B cell (primary cell): ENCODE data around the gene ATIC. TPM values are rescaled to one million over a fixed set of nuclear protein-coding genes. Genes with fewer than 3 reads are reported as not detected.

Experiments
- ATAC-seq: fragments of 200-7000 bp; cut with Tn5 transposase; one replicate; pipeline ENCODE4 v1.10.0; 2021; ENCODE audit warnings: low read depth, mild to moderate bottlenecking, moderate number of reproducible peaks, moderate library complexity
- CTCF ChIA-PET: fragments of 350-600 bp; sonication (Branson Sonifier 250); formaldehyde crosslinking; loops from one replicate; lab custom pipeline; 2021; ENCODE audit warnings: antibody characterized with exemption, inconsistent platforms; lab: Charles Lee
- POLR2A ChIA-PET: fragments of 350-600 bp; sonication (Branson Sonifier 250); formaldehyde crosslinking; loops from one replicate; lab custom pipeline; 2021; ENCODE audit warnings: antibody characterized with exemption; lab: Charles Lee
- DNase-seq: peaks from one replicate; pipeline ENCODE4 v3.0.0; 2013
- H2AFZ ChIP-seq: 2 replicates; pipeline ENCODE4 v1.6.1; 2012; ENCODE audit warnings: mild to moderate bottlenecking, low read depth, low read length; ENCODE audit not compliant: insufficient read depth, poor library complexity, severe bottlenecking
- H3K27ac ChIP-seq, 2 donors: 1 replicate in 1 of 2; 2 replicates in 1 of 2; pipeline ENCODE4 v1.5.1; 2012 to 2013; ENCODE audit warnings: low read length in 2 of 2, mild to moderate bottlenecking in 2 of 2, moderate library complexity in 1 of 2
- H3K27me3 ChIP-seq, 4 experiments: fragments of 200-600 bp in 1 of 4; sonication (generic) in 1 of 4; replicated peaks in 1 of 4; 1 replicate in 2 of 4; 2 replicates in 2 of 4; pipeline versions ENCODE4 v1.6.1 to v1.7.0; 2013 to 2016; ENCODE audit warnings: low read length in 3 of 4, mild to moderate bottlenecking in 2 of 4, mixed read lengths in 1 of 4, moderate library complexity in 1 of 4; ENCODE audit not compliant: insufficient read depth in 4 of 4, control insufficient read depth in 3 of 4; ENCODE audit errors: control extremely low read depth in 1 of 4
- H3K36me3 ChIP-seq, 2 experiments: replicated peaks in 1 of 2; 1 replicate in 1 of 2; 2 replicates in 1 of 2; pipeline versions ENCODE4 v1.6.1 to v1.7.1; 2013; ENCODE audit warnings: low read length in 1 of 2; ENCODE audit not compliant: insufficient read depth in 2 of 2, control insufficient read depth in 1 of 2; ENCODE audit errors: control extremely low read depth in 1 of 2, extremely low read depth in 1 of 2
- H3K4me1 ChIP-seq, 2 donors: fragments of 200-600 bp in 1 of 2; sonication (generic) in 1 of 2; 1 replicate in 1 of 2; 2 replicates in 1 of 2; pipeline versions ENCODE4 v1.5.1 to v1.6.1; 2013 to 2017; ENCODE audit warnings: low read length in 2 of 2; ENCODE audit not compliant: control insufficient read depth in 2 of 2, insufficient read depth in 2 of 2
- H3K4me2 ChIP-seq: replicated peaks from 2 replicates; pipeline ENCODE3; 2012; ENCODE audit warnings: mild to moderate bottlenecking, low read depth, low read length; ENCODE audit not compliant: poor library complexity, severe bottlenecking
- H3K4me3 ChIP-seq, 5 experiments: fragments of 200-600 bp in 1 of 5; sonication (generic) in 1 of 5; 1 replicate in 3 of 5; 2 replicates in 2 of 5; pipeline versions ENCODE4 v1.5.1 to v1.7.0; 2011 to 2016; ENCODE audit warnings: low read length in 4 of 5, mild to moderate bottlenecking in 4 of 5, low read depth in 2 of 5, control low read depth in 1 of 5, moderate library complexity in 1 of 5; ENCODE audit not compliant: insufficient read depth in 1 of 5; ENCODE audit errors: control extremely low read depth in 1 of 5, extremely low read depth in 1 of 5
- H3K79me2 ChIP-seq: fragments of 200-600 bp; sonication (generic); one replicate; pipeline ENCODE4 v1.6.0; 2016; ENCODE audit warnings: low read length; ENCODE audit not compliant: control insufficient read depth, insufficient read depth
- H3K9ac ChIP-seq: fragments of 200-600 bp; sonication (generic); 2 replicates; pipeline ENCODE4 v1.6.1; 2017; ENCODE audit warnings: mild to moderate bottlenecking, low read length, moderate library complexity
- H3K9me3 ChIP-seq, 3 donors: one replicate each; pipeline versions ENCODE4 v1.6.1 to v1.7.1; 2013; ENCODE audit warnings: low read length in 2 of 3; ENCODE audit not compliant: control insufficient read depth in 2 of 3, insufficient read depth in 1 of 3; ENCODE audit errors: control extremely low read depth in 1 of 3
- H4K20me1 ChIP-seq: 2 replicates; pipeline ENCODE4 v1.6.0; 2012; ENCODE audit warnings: mild to moderate bottlenecking, low read length; ENCODE audit not compliant: insufficient read depth, control insufficient read depth, poor library complexity, severe bottlenecking
- H3K27ac Mint-ChIP-seq: one replicate; pipeline ENCODE4 v1.8.0; 2021; ENCODE audit warnings: mixed read lengths
- H3K27me3 Mint-ChIP-seq: one replicate; pipeline ENCODE4 v1.8.0; 2021; ENCODE audit warnings: mixed read lengths
- H3K4me1 Mint-ChIP-seq: one replicate; pipeline ENCODE4 v1.8.0; 2021; ENCODE audit warnings: mixed read lengths
- H3K4me3 Mint-ChIP-seq: one replicate; pipeline ENCODE4 v1.8.0; 2021; ENCODE audit warnings: mixed read lengths
- H3K9me3 Mint-ChIP-seq: one replicate; pipeline ENCODE4 v1.8.0; 2022; ENCODE audit warnings: mixed read lengths; ENCODE audit not compliant: insufficient read depth
- EZH2 ChIP-seq: IDR thresholded peaks from 2 replicates; pipeline ENCODE4 v1.6.1; 2012; ENCODE audit warnings: borderline replicate concordance, low read depth, mild to moderate bottlenecking, moderate library complexity, low read length; ENCODE audit not compliant: insufficient read depth, poor library complexity, severe bottlenecking
- WGBS: methylation state at CpG from one replicate; pipeline ENCODE4 v1.1.5; 2013; ENCODE audit warnings: missing lambda C conversion rate; ENCODE audit not compliant: insufficient coverage; 5-methylcytosine and 5-hydroxymethylcytosine counted together
- intact Hi-C: fragments of 100-400 bp; cut with micrococcal nuclease; formaldehyde crosslinking; loops from one replicate; pipeline ENCODE4 v1.10.0; 2022
- polyA plus RNA-seq: library from polyadenylated mRNA; depleted of rRNA; stranded (reverse); fragments of >200 nt; gene quantifications from 2 replicates; pipeline ENCODE4 v1.2.3, GENCODE V29; 2012
- total RNA-seq, 2 donors: library from RNA; stranded (reverse); fragments of 120-200 nt in 1 of 2; gene quantifications; 1 replicate in 1 of 2; 2 replicates in 1 of 2; pipeline versions ENCODE4 v1.2.3 to v1.2.4, GENCODE V29; 2013 to 2022
- TF ChIP-seq, protein P1 (sequence below): fragments of 200-600 bp; IDR thresholded peaks from one replicate; pipeline ENCODE4 v1.8.0; 2022; ENCODE audit warnings: antibody characterized with exemption, mild to moderate bottlenecking

Gene ATIC
- total and polyA plus RNA-seq, 2 donors (not counting 1 experiment from before 2014, with no cell fraction given): 55.4 to 80.4 TPM

DNA sequence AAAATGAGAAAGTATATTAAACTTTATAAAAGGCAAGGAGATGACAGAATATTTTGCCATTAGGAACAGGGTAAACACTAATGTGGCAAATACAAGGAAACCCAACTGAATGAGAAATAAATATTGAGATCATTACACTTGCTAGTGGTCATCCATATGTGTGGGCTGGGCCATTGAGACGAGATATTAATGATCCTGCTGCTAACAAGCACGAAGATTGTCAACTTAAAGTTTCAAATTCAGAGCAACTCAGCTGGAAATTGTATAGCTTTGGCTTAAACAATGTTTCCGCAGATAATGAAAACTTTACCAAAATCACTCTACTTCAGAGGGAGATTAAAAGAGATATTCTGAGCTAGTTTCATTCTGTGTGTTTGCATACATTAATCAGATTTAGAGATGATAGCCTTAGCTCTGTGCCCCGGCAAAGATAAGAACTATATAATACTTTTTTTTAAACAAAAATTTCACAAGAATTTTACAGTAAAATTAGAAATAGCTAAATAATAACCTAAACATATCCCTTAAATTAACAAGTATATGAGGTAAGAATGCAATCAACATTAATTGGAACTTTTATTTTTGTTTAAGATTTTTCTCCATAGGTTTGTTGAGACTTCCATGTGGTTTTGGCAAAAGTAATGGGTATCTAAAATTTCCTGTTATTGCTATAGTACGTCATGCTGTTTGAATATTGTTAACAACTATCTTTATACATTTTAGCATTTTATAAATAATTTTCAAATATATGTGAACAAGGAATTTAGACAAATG is 84.0 kb downstream of the ATIC start:
- H3K27ac Mint-ChIP-seq: no peak overlapping the region
- Histone ChIP-seq H3K27ac (no peak overlapping the region), H3K4me3 (no peak overlapping the region), H3K79me2 (no peaks in the 10 kb centered on the region), H3K4me1 (no peaks in the 10 kb centered on the region), H4K20me1 (no peaks in the 10 kb centered on the region), H3K4me2 (no peak overlapping the region), H3K9me3 (no peaks in the 10 kb centered on the region), H3K9ac (no peak overlapping the region), H2AFZ (no peak overlapping the region), H3K27me3 (no peaks in the 10 kb centered on the region), H3K36me3 (no peaks in the 10 kb centered on the region)
- no peak overlapping the region for H3K4me3 Mint-ChIP-seq
- WGBS: no CpG with 5 or more reads among the region's 5 CpGs
- peaks cover 3% of the 10 kb centered on the region for H3K9me3 Mint-ChIP-seq
- ATAC-seq (no peak), DNase-seq (no peak)
- H3K4me1 Mint-ChIP-seq: peaks cover 8% of the 10 kb centered on the region
- H3K27me3 Mint-ChIP-seq: peaks cover 16% of the 10 kb centered on the region
- ChIA-PET POLR2A (no interaction called here), CTCF (no interaction called here)
- no peak for TF ChIP-seq EZH2
- TF ChIP-seq, protein P1, sequence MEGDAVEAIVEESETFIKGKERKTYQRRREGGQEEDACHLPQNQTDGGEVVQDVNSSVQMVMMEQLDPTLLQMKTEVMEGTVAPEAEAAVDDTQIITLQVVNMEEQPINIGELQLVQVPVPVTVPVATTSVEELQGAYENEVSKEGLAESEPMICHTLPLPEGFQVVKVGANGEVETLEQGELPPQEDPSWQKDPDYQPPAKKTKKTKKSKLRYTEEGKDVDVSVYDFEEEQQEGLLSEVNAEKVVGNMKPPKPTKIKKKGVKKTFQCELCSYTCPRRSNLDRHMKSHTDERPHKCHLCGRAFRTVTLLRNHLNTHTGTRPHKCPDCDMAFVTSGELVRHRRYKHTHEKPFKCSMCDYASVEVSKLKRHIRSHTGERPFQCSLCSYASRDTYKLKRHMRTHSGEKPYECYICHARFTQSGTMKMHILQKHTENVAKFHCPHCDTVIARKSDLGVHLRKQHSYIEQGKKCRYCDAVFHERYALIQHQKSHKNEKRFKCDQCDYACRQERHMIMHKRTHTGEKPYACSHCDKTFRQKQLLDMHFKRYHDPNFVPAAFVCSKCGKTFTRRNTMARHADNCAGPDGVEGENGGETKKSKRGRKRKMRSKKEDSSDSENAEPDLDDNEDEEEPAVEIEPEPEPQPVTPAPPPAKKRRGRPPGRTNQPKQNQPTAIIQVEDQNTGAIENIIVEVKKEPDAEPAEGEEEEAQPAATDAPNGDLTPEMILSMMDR: no peak
- intact Hi-C loops: no loop called here

DNA sequence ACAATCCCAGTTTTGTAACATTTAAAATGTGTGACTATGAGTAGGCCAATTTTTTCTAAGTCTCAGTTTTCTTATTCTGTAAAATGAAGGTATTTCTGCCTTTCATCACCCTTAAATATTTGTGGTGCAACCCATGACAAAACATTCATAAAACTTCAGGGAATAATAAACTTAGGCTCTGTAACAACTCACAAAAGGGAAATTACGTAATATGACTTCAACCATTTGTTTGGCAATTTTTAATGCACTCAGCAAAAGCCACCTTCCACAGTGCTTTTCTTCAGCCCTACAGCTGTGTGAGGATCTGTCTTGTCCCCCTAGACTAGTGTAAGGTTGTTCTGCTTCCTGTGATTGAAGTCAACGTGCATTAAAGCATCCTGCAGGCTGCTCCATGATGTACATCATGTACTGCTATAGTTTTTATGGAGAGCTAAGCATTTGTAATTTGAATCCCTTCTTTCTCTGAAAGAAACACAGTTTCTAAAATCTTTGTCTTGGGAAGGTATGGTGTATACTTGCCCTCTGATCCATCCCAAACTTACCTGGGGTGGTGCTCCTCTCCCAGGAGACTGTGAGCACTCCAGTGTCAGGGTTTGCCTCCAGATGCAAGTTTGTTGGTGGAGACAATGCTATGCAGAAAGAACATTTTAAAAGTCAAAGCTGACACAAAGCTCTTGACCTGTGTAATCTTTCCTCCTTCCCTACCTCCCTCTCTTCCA is 84.9 kb downstream of the ATIC start:
- Histone ChIP-seq H3K27ac (no peak overlapping the region), H3K9ac (no peak overlapping the region), H3K4me3 (no peak overlapping the region), H3K27me3 (no peaks in the 10 kb centered on the region), H2AFZ (no peak overlapping the region), H3K36me3 (no peaks in the 10 kb centered on the region), H3K79me2 (no peaks in the 10 kb centered on the region), H4K20me1 (no peaks in the 10 kb centered on the region), H3K9me3 (no peaks in the 10 kb centered on the region), H3K4me2 (no peak overlapping the region), H3K4me1 (no peaks in the 10 kb centered on the region)
- intact Hi-C loops: no loop called here
- no peak overlapping the region for H3K27ac Mint-ChIP-seq
- CTCF ChIA-PET: no interaction called here
- H3K9me3 Mint-ChIP-seq: no peaks in the 10 kb centered on the region
- 0% methylated on average over 1 of the region's 2 CpGs for WGBS
- DNase-seq: no peak
- POLR2A ChIA-PET: no interaction called here
- peaks cover 16% of the 10 kb centered on the region for H3K27me3 Mint-ChIP-seq
- H3K4me1 Mint-ChIP-seq: no peaks in the 10 kb centered on the region
- TF ChIP-seq EZH2: no peak
- TF ChIP-seq, protein P1: no peak
- ATAC-seq: no peak
- H3K4me3 Mint-ChIP-seq: no peak overlapping the region
